Measurements from ENCODE around the gene FER. TPM values are rescaled to one million over a fixed set of nuclear protein-coding genes. Genes with fewer than 3 reads are reported as not detected.
A peak's percentile ranks its signal among the peaks of the same experiment; 100 is the strongest.

The FER gene
- total and polyA plus RNA-seq, 2 of the 8 experiments (the other 6 are each of a cell fraction or from before 2014, with no cell fraction given) = 1.3 to 15.8 TPM

- Histone ChIP-seq H3K9me3 (ENCODE audit: insufficient read depth in 2 of 2, low read depth in 1 of 2, low read length in 1 of 2) (no peaks in the 10 kb centered on the region), H3K36me3 (ENCODE audit: control insufficient read depth in 2 of 4, insufficient read depth in 4 of 4, low read length in 3 of 4) (no peaks in the 10 kb centered on the region), H3K79me2 (ENCODE audit: control insufficient read depth in 1 of 2, insufficient read depth in 2 of 2, low read length in 2 of 2) (no peaks in the 10 kb centered on the region), H3K9ac (replicated peaks in 1 of 4; ENCODE audit: extremely low read depth in 1 of 4, low read depth in 3 of 4, low read length in 3 of 4) (no peak overlapping the region), H4K91ac (replicated peaks; ENCODE audit: insufficient read length, low read length) (no peak overlapping the region), H3K79me1 (ENCODE audit: low read depth, low read length) (no peaks in the 10 kb centered on the region), H3K4me1 (replicated peaks in 1 of 4; ENCODE audit: control insufficient read depth in 3 of 4, insufficient read depth in 4 of 4, low read length in 3 of 4) (peaks cover 0 to 4% (median 3%) of the 10 kb centered on the region in 4 experiments; a peak in 3 of 7 replicates), H2AFZ (ENCODE audit: low read length) (no peak overlapping the region), H4K20me1 (replicated peaks in 1 of 2; ENCODE audit: control insufficient read depth in 1 of 2, insufficient read depth in 2 of 2, low read length in 2 of 2) (no peaks in the 10 kb centered on the region), H3K18ac (ENCODE audit: extremely low read depth, low read length) (no peak overlapping the region), H3K4ac (replicated peaks; ENCODE audit: insufficient read length, low read depth, low read length) (no peak overlapping the region), H4K8ac (ENCODE audit: extremely low read depth, insufficient read depth, low read length) (no peak overlapping the region), H2AK5ac (ENCODE audit: low read depth, low read length) (no peak overlapping the region), H4K5ac (ENCODE audit: insufficient read length, low read depth, low read length) (no peak overlapping the region), H2BK5ac (ENCODE audit: low read depth, low read length) (no peak overlapping the region), H3K27me3 (replicated peaks in 1 of 4; ENCODE audit: control insufficient read depth in 3 of 4, extremely low read depth in 1 of 4, insufficient read depth in 3 of 4, low read length in 3 of 4) (no peaks in the 10 kb centered on the region), H3K4me2 (ENCODE audit: insufficient read depth in 1 of 2, low read depth in 2 of 2, low read length in 2 of 2) (peak overlapping the region in 1 of 2 experiments; percentile 89; a peak in 2 of 4 replicates), H3K27ac (ENCODE audit: low read depth, low read length) (no peak overlapping the region), H3K23me2 (ENCODE audit: low read depth, low read length) (no peaks in the 10 kb centered on the region; the same call in 1 of the 2 replicates), H2BK120ac (replicated peaks; ENCODE audit: low read depth, low read length) (no peak overlapping the region), H3K23ac (ENCODE audit: insufficient read length) (no peak overlapping the region), H3K14ac (ENCODE audit: insufficient read length) (no peak overlapping the region), H2BK20ac (ENCODE audit: low read length) (no peak overlapping the region), H3K56ac (replicated peaks; ENCODE audit: insufficient read length, low read depth, low read length) (no peak overlapping the region), H3K4me3 (ENCODE audit: extremely low read depth in 1 of 4, insufficient read depth in 2 of 4, low read depth in 3 of 4, low read length in 4 of 4) (no peak overlapping the region; a peak in 1 of 8 replicates), H2BK12ac (ENCODE audit: low read depth, low read length) (no peak overlapping the region), H2BK15ac (ENCODE audit: low read length) (no peak overlapping the region)
- WGBS, 2 experiments (ENCODE audit: extremely low coverage in 1 of 2, insufficient coverage in 1 of 2, insufficient read length in 1 of 2, insufficient replicate concordance in 2 of 2, low coverage in 1 of 2, low lambda C conversion rate in 2 of 2, missing lambda C conversion rate in 1 of 2) = 87% methylated on average over 8 of the region's 8 CpGs; no CpG with 5 or more reads in 1 of the 2 experiments
- CTCF ChIA-PET (ENCODE audit: partially characterized antibody) = interaction anchor here (0.7 to 1.2 kb wide), 4 partner anchors 24 to 738 kb away, joined by 3 to 4 read pairs (median 4); no protein-coding TSS in a partner anchor
- TF ChIP-seq CEBPB (IDR thresholded peaks at IDR 0.05; ENCODE audit: low read depth, low read length) (peak; percentile 95), BACH1 (IDR thresholded peaks at IDR 0.05; ENCODE audit: low read length) (no peak)
- DNase-seq (ENCODE audit: low read depth in 1 of 2, low spot score in 2 of 2) (no peak), FAIRE-seq (no peak)
- POLR2A ChIA-PET (ENCODE audit: partially characterized antibody) = interaction anchor here (0.8 to 3.7 kb wide), 6 partner anchors 12 to 681 kb away, joined by 3 to 62 read pairs (median 8); partner anchors contain the start of genes FER and PJA2
These were observed 18.5 kb upstream of the FER start for GRCh38 chr5:108729242-108729615.
